Omental fat pad (tissue), 4 donors: ENCODE measurements around the gene RIIAD1. TPM values are rescaled to one million over a fixed set of nuclear protein-coding genes. Genes with fewer than 3 reads are reported as not detected.

Source experiments
- ATAC-seq: fragments of 150-250 bp; one replicate; pipeline ENCODE4 v1.9.1; 2016; ENCODE audit warnings: mild to moderate bottlenecking, moderate library complexity; ENCODE audit not compliant: low FRiP score
- DNase-seq: peaks from one replicate; pipeline ENCODE4 v3.0.0-alpha.2; 2019; ENCODE audit warnings: low spot score
- total RNA-seq, 4 donors: library from RNA; depleted of rRNA; stranded (reverse); fragments of >200 nt; gene quantifications; one replicate each; pipeline ENCODE4 v1.1.0, GENCODE V29; 2016
- TF ChIP-seq, protein P1 (sequence below), 3 donors: fragments of 450-650 bp; IDR thresholded peaks; one replicate each; pipeline ENCODE4 v1.5.1; 2016 to 2017; ENCODE audit warnings: antibody characterized with exemption in 3 of 3, mild to moderate bottlenecking in 3 of 3, moderate library complexity in 2 of 3

Gene RIIAD1
- total RNA-seq, 4 donors from 2014 or later: not detected

DNA sequence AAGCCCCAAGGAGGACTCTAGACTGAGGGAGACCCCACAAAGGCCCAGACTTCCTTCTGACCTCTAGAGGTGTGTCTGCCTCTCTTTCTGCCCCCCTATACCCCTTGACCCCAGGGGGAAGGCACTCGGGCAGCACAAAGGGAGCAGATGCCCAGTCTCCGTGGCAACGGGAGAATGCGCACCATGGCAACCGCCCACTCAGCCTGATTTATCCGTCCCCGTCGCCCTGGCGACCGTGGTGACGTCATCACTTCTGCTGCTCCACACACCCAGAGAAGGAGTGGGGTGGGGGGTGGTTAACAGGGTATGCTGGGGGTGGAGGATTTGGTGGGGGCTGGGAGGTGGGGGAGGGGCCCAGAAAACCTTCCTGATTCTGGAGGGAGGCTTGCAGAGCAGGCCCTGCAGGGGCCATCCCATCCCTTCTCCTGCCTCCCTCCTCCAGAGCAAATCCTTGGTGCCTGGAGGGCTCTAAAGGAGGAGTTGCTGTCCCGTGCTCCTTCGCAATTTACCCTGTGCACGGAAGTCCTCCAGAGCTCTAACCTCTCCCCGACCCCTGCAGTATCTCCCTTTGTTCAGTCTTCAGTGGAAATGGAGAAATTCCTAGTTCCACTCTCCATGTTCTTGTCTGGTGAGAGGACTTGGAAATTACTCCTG, 11.0 kb upstream of the RIIAD1 start:
- DNase-seq: no peak
- TF ChIP-seq, protein P1, sequence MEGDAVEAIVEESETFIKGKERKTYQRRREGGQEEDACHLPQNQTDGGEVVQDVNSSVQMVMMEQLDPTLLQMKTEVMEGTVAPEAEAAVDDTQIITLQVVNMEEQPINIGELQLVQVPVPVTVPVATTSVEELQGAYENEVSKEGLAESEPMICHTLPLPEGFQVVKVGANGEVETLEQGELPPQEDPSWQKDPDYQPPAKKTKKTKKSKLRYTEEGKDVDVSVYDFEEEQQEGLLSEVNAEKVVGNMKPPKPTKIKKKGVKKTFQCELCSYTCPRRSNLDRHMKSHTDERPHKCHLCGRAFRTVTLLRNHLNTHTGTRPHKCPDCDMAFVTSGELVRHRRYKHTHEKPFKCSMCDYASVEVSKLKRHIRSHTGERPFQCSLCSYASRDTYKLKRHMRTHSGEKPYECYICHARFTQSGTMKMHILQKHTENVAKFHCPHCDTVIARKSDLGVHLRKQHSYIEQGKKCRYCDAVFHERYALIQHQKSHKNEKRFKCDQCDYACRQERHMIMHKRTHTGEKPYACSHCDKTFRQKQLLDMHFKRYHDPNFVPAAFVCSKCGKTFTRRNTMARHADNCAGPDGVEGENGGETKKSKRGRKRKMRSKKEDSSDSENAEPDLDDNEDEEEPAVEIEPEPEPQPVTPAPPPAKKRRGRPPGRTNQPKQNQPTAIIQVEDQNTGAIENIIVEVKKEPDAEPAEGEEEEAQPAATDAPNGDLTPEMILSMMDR (IDR thresholded peaks at IDR 0.05): no peak
- ATAC-seq: no peak

- ATAC-seq (no peak), DNase-seq (no peak)
- TF ChIP-seq, protein P1 (IDR thresholded peaks at IDR 0.05): no peak
Observed at GRCh38 chr1:151711044-151711800, 10.1 kb upstream of the RIIAD1 start.

GRCh38 chr1:151711951-151712350, 9.4 kb upstream of the RIIAD1 start:
- TF ChIP-seq, protein P1 (IDR thresholded peaks at IDR 0.05): no peak
- ATAC-seq: no peak
- DNase-seq: no peak

GRCh38 chr1:151713044-151713443, 8.3 kb upstream of the RIIAD1 start:
- ATAC-seq (no peak), DNase-seq (no peak)
- TF ChIP-seq, protein P1 (IDR thresholded peaks at IDR 0.05): no peak

GRCh38 chr1:151713874-151714273, 7.4 kb upstream of the RIIAD1 start:
- TF ChIP-seq, protein P1 (IDR thresholded peaks at IDR 0.05): no peak
- DNase-seq (no peak), ATAC-seq (no peak)

GRCh38 chr1:151714820-151715725, 6.2 kb upstream of the RIIAD1 start:
- ATAC-seq: no peak
- TF ChIP-seq, protein P1 (IDR thresholded peaks at IDR 0.05): no peak

More at GRCh38 chr1:151714820-151715725, 6.2 kb upstream of the RIIAD1 start:
- no peak for DNase-seq
